Measurements from ENCODE around the gene RIMBP3C.

DNA sequence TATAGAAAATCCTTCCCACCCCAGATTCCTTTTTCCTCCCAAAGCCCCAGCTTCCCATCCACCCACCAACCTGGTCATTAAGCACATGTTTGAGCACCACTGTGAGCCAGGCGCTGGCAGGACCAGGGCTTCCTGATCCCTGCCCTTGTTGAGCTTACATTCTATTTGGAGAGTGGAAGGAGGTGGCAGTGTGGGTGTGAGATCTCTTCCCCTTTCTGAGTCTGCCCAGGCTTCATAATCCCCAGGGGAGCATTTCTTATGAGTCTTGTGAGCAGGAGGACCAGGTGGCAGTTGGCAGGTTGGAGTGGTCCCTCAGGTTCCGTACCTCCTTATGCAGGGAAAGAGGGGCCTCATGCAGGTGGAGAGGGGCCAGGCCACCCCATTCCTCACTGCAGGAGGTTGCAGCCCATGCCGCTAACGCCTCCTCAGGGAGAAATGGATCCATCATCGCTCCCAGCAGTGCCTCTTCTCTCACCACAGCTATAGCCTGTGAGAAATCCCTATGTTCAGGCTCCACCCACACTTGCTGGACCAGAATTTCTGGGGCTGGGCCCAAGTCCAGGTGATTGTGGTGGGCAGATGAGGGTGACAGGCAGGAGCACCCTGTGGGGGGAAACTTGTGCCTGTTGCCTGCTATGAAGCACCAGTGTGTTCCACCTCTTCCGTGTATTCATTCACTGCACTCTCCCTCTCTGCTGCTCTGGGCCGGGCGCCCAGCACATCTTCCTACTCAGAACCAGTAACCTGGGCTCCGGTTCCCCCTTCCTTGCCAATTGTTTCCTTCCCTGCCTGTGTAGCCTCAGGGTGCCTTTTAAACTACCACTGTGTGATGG is 39.8 kb upstream of the RIMBP3C start:
- TF ChIP-seq POLR2A (IDR thresholded peaks at IDR 0.05): no peak
- TF ChIP-seq, protein P1, sequence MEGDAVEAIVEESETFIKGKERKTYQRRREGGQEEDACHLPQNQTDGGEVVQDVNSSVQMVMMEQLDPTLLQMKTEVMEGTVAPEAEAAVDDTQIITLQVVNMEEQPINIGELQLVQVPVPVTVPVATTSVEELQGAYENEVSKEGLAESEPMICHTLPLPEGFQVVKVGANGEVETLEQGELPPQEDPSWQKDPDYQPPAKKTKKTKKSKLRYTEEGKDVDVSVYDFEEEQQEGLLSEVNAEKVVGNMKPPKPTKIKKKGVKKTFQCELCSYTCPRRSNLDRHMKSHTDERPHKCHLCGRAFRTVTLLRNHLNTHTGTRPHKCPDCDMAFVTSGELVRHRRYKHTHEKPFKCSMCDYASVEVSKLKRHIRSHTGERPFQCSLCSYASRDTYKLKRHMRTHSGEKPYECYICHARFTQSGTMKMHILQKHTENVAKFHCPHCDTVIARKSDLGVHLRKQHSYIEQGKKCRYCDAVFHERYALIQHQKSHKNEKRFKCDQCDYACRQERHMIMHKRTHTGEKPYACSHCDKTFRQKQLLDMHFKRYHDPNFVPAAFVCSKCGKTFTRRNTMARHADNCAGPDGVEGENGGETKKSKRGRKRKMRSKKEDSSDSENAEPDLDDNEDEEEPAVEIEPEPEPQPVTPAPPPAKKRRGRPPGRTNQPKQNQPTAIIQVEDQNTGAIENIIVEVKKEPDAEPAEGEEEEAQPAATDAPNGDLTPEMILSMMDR (IDR thresholded peaks at IDR 0.05): no peak
- TF ChIP-seq EP300 (IDR thresholded peaks at IDR 0.05): no peak
